ENCODE measurements around the gene MUCL1.
"Not testable (repeated sequence)": the region's sequence is repeated elsewhere in the genome, so short reads cannot be mapped to it uniquely, and the experiment has no call there.

MUCL1 gene

GRCh38 chr12:54853933-54854538 lies at the start of gene MUCL1:
Gene MUCL1 (plus strand): TSS chr12:54854516. CDS start chr12:54854583, 67 bp downstream.
- DNase-seq (ENCODE audit: low read depth) = peak; percentile 61

- no peak for DNase-seq (ENCODE audit: low read depth)
Measured at GRCh38 chr12:54821676-54822075, 32.6 kb upstream of the MUCL1 start.

- no peak for DNase-seq (ENCODE audit: low read depth)
Measured at GRCh38 chr12:54824402-54824801, 29.9 kb upstream of the MUCL1 start.

- DNase-seq (ENCODE audit: low read depth) = no peak
Measured at GRCh38 chr12:54829511-54829910, 24.8 kb upstream of the MUCL1 start.

DNA sequence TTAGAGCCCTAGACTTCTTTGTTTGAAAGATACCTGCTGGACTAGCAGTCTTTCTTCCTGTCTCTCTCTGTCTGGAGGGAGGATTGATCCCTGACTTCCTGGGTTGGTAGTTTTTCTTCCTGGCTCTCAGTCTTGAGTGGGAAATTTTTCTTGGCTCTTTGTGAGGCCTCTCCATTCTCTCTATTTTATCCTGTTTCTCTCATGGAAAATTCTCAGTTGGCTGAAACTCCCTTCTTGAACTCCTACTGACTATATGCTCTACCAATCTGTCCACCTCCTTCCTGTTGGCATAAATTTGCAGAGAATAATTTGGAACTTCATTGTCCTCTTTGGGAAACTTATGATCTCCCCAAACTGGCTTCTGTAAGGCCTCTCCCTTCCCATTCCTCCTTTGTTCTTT lies 24.1 kb upstream of the MUCL1 start:
- DNase-seq (ENCODE audit: low read depth) = no peak

- no peak for DNase-seq (ENCODE audit: low read depth)
Measured at GRCh38 chr12:54831631-54832030, 22.7 kb upstream of the MUCL1 start.

DNA sequence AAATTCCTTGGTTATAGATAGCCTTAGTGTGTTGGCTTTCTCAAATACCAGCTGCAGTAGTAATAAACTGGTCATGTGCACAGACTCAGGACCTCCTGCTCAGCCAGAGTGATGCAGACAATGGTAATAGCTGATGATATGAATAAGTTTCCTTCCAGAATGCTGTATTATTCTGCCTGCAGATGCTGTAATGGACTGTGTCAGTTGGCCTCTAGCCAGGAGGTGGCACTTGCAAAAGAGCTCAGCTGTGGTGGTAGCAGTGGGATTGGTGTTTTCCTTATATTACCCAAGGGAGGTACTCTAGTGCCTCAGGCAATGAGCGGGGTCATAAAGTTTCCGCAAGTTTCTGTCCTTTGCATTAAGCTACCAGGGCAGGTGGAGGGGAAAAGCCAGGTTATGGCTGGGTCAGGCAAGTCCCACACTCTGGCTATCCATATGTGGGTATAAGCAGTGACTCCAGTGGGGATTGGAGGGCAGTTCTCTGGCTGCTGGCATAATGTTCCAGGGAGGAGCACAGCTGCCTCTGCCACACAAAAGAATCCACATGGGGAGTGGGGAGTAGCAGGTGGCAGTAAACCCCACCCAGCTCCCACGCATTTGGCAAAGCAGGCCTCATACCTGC lies 14.0 kb upstream of the MUCL1 start:
- no peak for DNase-seq (ENCODE audit: low read depth)

DNA sequence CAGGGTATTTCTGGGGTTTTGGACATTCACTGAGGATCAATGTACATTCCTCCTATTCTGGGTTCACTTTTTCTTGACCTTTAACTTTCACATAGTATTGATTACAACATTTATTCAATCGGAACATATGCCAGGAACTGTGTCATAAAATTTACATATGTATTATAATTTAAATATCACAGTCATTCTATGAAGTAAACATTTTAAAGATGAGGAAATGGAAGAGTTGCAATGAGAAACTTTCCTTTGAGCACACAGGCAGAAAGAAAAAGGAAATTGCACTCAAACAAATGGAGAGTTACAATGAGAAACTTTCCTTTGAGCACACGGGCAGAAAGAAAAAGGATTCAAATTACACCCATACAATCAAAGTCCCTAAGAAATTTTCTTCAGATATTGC lies 3.1 kb downstream of the MUCL1 start:
- DNase-seq (ENCODE audit: low read depth) = no peak

DNA sequence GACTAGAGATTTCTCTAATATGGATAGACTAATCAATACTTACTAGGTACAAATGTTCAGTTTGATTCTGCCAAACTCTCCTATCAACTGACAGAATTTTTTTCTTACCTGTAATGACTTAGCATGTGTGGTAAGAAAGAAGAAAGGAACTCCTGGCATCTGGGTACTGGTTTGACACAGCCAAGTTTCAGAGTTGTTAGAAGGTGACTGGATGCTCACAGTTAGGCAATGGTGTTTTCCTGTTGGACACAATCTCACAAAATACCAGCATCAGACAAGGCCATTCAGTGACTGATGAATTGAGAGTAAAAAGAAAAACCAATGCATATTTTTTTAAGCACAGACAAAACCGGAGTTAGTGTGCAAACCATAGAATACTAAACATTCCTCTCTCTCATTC lies 4.2 kb downstream of the MUCL1 start:
- no peak for DNase-seq (ENCODE audit: low read depth)

DNA sequence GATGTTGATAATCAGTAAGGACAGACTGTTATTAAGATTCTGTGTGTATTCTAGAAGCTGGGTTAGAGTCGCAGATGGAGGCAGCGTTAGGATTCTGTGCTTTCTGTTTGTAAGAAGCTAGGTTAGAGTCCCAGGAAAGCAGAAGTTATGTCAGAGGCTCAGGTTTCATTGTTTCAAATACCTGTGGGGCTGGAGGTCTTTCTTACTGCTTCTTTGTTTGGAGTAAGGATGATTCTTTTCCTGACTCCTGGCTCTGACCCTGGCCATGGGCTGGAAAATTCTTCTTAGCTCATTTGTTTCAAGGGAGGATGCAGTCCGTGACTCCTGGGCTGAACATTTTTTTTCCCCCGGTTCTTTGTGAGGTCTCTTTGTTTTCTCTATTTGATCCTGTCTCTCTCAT lies 5.2 kb downstream of the MUCL1 start:
- no peak for DNase-seq (ENCODE audit: low read depth)

DNA sequence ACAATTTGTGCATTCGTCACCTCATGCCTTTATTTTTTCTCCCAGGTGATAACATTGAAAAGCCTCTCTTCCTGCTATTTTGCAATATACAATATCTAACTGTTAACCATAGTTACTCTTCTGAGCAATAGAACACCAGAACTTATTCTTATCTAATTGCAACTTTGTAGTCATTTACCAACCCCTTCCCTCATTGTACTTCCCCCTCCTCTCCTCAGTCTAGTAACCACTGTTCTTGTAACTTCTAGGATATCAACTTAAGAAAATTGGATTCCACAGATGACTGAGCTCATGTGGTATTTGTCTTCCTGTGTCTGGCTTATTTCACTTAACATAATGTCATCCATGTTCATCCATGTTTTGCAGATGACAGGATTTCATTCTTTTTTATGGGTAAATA lies 7.6 kb downstream of the MUCL1 start:
- DNase-seq (ENCODE audit: low read depth) = no peak

DNA sequence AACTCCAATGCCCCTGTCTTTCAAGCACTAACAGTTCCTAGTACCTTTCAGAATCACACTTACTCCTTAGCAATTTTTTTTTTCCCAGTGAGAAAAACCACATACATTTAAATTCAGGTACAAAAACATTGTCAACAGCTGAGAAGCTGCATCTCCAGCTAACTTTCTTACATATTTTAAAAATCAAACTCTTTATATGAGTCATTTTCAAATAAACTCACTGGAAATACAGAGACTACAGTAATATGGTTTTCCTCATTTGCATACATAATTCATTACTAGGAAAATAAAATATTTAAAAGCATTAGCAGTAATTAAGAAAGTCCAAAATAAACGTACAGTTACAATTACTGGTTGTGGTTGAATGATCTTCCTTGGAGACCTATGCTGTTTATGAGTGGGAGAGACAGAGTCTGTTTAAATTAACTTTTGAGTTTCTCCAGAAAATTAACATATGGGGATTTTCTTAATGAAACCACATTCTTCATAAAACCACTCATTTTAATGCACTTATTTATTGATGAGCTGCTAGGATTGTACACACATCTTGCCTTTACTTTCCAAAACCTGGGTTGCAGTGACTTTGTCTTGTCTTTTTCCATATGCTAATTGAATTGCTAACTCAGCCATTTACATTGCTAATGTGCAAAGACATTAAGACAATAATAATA lies 9.8 kb downstream of the MUCL1 start:
- no peak for DNase-seq (ENCODE audit: low read depth)

DNA sequence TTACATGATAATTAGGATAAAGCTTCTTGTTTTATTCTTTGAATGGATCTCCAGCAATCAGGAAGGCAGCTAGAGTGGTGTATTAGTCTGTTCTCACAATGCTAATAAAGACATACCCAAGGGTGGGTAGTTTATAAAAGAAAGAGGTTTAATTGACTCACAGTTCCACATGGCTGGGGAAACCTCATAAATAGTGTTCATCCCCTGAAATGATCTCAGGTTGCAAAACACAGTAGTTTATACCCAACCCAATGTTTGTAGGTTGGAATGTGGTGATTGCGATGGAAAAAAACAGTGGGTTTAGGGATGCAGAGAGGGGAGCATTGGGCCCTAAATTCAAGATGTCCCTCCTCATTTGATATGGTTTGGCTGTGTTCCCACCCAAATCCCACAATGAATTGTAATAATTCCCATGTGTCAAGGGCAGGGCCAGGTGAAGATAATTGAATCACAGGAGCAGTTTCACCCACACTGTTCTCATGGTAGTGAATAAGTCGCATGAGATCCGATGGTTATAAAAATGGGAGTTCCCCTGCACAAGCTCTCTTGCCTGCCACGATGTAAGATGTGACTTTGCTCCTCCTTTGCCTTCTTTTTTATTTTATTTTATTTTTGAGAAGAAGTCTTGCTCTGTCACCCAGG lies 11.5 kb downstream of the MUCL1 start:
- DNase-seq (ENCODE audit: low read depth) = no peak

DNA sequence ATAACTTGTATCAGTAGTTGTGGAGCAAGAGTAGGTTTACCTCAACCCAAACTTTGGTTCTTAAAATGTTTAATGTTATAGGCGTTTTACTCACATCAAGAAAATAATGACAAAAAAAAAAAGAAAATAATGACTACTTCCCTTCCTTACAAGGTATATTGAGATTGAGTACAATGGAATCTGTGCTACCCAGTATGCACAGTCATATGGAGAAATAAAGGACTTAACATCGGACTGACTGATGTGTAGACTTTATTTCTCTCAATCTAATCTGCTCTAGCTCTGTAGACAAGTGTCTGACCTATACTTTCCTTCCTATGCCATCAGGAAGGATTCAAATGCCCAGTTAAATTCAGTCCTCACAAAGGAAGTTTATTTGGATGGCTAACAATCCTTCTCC lies 14.4 kb downstream of the MUCL1 start:
- no peak for DNase-seq (ENCODE audit: low read depth)

- DNase-seq (ENCODE audit: low read depth) = no peak
Measured at GRCh38 chr12:54870048-54870447, 15.7 kb downstream of the MUCL1 start.

- no peak for DNase-seq (ENCODE audit: low read depth)
Measured at GRCh38 chr12:54870617-54871016, 16.3 kb downstream of the MUCL1 start.

DNA sequence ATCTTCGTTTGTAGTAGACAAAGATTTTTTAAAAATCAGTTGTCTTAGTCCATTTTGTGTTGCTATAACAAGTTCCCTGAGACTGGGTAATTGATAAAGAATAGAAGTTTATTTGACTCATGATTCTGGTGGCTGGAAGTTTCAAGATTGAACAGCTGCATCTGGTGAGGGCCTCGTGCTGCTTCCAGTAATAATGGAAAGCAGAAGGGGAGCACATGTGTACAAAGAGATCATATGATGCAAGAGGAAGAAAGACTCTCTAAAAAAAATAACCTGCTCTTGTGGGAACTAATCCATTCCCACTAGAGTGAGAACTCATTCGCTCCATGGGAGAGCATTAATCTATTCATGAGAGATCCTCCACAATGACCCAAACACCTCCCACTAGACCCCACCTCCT lies 24.8 kb downstream of the MUCL1 start:
- DNase-seq (ENCODE audit: low read depth) = no peak

DNA sequence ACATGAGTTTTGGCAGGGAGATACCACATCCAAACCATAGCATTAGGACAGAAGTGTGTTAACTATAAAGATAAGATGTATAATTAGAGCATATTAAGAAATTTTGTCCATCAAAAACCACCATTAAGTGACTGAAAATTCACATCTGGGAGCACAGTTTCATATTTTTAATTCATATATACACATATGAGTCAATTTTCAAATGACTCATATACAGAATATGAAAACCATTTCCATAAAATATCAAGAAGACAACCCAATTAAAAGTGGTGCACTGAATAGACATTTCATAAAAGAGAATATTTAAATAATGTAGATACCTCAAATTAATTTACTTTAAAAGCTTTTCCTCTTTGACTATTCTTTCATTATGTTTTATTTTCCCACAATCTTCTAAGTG lies 25.3 kb downstream of the MUCL1 start:
- DNase-seq (ENCODE audit: low read depth) = no peak

GRCh38 chr12:54882079-54882478 lies 27.8 kb downstream of the MUCL1 start:
- DNase-seq (ENCODE audit: low read depth) = no peak

DNA sequence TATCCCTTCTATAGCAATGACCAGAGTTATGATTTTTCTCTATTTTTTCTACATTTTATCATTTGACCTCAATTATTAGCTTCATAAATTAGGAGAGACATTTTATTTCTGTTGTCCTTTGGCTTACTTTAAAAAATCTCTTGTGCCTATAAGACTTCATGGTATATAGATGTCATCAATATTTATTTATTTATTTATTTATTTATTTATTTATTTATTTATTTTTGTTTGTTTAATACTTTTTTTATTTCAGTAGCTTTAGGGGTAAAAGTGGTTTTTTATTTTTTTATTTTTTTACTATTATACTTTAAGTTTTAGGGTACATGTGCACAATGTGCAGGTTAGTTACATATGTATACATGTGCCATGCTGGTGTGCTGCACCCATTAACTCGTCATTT lies 28.3 kb downstream of the MUCL1 start:
- DNase-seq (ENCODE audit: low read depth) = not testable (repeated sequence)

DNA sequence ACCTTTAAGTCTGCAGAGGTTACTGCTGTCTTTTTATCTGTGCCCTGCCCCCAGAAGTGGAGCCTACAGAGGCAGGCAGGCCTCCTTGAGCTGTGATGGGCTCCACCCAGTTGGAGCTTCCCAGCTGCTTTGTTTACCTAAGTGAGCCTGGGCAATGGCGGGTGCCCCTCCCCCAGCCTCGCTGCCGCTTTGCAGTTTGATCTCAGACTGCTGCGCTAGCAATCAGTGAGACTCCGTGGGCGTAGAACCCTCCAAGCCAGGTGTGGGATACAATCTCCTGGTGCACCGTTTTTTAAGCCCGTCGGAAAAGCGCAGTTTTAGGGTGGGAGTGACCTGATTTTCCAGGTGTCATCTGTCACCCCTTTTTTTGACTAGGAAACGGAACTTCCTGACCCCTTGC lies 34.1 kb downstream of the MUCL1 start:
- DNase-seq (ENCODE audit: low read depth) = not testable (repeated sequence)

DNA sequence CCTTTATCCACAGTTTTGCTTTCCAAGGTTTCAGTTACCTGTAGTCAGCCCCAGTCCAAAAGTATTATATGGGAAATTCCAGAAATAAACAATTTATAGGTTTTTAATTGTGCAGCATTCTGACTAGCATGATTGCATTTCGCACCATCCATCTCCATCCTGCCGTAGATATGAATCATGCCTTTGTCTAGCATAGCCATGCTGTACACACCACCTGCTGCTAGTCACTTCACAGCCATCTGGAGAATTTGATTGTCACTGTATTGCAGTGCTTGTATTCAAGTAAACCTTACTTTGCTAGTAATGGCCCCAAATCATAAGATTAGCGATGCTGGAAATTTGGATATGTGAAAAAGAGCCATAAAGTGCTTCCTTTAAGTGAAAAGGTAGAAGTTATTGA lies 36.0 kb downstream of the MUCL1 start:
- no peak for DNase-seq (ENCODE audit: low read depth)
